Hypothalamus (tissue), 51 donors: ENCODE results near the gene BBC3.
A peak's percentile ranks its signal among the peaks of the same experiment; 100 is the strongest.

Experiments used
- DNase-seq, 51 donors: peaks; one replicate each; lab custom pipeline; 2025; lab: John Stamatoyannopoulos, UW

The BBC3 gene

DNA sequence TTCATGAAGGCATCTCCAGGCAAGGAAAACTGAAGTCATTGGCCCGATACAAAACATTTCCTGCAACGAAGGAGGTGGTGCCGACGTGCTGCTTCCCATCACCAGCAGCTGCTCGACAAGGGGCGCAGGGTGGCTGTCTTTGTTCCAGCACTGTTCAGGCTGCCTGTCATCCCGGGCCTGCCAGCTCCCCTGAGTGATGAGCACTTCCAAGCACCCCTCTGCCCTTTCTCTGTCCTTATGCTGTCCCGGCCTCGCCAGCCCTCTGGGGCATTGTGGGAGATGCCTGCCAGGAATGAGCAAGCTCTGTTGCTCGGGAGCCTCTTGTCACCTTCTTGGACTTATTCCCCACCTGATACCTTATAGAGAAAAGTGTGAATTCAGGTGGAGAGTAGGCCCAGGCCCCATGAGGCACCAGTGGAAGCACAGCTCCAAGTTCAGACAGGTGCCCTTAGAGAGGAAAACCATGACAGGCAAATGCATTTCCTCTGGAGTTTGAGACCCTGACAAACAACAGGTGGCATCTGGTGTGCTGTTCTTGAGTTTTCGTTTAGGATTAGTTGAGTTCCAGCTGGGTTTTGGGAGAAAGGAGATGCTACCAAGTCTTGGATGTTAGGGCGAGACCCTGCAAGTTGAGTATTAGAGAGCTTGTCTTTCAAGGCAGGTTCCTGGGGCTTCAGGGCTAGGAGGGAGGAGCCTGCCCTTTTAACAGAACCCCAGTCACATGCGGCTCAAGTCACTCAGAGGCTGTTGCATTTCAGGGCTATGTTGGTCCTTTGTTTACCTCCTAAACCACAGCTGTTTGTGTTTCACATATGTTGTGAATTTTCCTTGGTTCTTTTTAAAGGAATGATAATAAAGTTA, 21.4 kb downstream of the BBC3 start:
- DNase-seq = no peak

DNA sequence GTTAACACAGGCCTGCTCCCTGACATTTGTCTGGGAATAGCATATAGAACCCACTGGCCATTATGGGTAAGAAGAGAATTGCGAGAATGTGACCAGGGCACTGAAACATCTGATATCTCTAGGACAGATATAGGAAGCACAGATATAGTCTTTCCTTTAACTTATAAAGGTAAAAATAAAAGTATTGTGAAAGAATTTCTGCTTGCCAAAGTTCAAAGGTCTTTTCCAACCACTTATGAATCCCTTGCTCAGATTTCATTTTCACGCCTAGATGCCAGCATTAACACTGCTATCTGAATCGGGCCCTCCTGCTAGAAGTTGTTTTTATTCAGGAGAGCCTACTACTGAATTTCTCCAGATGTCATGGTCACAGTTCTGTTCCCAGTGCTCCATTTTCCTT, 27.7 kb downstream of the BBC3 start:
- DNase-seq = no peak

DNA sequence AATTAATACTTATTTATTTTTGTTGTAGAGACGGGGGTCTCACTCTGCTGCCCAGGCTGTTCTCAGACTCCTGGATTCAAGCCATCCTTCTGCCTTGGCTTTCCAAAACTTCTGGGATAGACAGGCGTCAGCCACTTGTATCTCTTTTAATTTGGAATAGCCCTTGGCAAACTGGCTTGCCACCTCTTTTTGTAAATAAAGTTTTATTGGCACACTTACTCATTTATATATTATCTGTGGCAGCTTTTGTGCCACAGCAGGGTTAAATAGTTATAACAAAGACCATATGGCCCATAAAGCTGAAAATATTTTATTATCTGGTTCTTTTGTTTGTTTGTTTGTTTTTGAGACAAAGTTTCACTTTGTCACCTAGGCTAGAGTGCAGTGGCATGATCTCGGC, 30.5 kb downstream of the BBC3 start:
- DNase-seq = no peak

DNA sequence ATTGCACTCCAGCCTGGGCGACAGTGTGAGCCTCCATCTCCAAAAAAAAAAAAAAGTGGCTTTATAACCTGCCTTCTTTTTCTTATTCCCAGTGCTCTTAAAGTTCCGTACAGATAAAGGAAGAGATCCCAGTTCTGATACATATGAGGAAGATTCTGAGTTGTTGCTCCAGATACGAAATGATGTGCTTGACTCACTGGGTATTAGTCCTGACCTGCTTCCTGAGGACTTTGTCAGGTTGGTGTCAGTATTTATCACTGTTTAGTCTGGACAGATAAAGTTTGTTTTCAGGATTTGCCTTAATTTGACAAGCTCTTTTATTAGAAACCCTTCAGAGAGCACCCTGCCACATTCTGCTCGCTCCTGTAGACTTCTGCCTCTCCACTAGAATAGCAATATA, 33.9 kb downstream of the BBC3 start:
- no peak for DNase-seq

DNA sequence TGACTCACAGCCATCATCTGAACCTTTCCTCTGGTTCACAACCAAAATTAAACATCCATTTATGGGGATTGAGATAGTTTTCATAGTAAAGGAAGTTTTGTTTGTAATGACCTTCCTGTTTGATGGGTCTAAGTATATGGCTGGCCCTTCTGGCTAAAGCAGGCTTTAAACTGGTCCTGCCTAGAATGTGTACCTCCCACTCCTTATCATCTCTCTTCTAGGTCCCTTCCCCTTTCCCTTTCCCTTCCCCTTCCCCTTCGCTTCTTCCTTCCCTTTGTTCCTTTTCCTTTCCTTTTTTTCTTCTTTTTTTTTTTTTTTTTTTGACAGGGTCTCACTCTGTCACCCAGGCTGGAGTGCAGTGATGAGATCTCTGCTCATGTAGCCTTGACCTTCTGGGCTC, 35.6 kb downstream of the BBC3 start:
- DNase-seq = no peak

DNA sequence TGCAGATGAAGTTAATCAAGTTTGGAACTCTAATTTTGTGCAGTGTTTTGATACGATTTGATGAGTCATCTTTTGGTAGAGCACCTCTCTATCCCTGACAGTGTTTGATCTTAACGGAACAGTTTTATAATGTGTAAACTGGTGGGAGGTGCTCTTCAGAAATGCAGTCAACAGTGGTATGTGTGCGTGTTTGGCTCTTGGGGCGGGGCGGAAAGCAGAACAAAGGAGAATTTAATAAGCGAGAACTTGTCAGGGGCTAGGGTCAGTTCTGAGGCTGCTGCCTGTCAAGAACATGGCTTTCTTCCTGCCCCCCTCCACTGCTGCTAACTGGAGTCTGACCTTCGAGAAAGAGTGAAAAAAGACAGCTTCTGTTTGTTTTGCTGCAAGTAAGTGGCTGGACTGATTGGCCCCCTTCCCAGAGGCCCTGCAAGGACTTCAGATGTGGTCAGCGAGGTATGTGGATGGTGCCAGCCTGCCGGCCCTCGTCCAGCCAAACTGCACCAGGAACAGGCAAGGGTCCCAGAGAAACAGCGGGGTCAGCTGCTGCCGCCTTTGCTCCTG, 40.8 kb downstream of the BBC3 start:
- DNase-seq = peak in 35 of 51 donors; percentile 7 to 72 (median 40)

DNA sequence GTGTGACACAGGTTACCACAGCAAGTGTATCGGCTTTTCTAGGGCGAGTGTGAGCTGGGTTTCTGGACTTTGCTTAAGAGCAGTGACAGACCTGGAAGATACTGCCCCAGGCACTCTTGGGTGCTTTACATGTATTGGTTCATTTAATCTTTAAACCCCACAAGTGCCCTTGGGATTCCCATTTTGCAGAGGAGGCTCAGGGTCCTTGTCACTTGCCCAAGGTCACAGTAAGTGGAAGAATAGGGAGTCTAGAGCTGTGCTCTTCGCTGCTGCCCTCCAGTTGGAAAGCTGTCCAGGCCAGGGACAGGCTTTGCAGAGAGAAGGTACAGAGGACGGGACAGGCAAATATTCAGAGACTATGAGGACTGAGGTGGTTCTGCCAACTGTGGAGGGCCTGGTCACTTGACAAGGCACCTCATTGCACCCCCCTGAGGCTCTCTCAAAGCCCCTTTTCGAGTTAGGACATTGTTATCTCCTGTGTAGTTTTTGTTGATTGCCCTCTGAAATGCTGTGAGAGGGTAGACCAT, 42.4 kb downstream of the BBC3 start:
- no peak for DNase-seq

DNA sequence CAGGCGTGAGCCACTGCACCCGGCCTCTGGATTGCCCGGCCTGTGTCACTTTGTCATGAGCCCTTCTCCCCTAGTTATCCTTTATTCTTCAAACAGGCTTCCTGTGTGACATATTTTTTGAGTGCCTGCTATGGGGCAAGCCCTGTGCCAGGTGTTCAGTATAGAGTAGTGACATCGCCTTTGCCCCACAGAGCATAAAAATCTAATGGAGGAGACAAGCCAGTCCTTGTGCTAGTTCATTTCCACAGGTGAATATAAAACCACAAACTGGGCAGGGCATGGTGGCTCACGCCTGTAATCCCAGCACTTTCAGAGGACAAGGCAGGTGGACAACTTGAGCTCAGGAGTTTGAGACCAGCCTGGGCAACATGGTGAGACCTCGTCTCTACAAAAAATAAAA, 43.2 kb downstream of the BBC3 start:
- DNase-seq = no peak

DNA sequence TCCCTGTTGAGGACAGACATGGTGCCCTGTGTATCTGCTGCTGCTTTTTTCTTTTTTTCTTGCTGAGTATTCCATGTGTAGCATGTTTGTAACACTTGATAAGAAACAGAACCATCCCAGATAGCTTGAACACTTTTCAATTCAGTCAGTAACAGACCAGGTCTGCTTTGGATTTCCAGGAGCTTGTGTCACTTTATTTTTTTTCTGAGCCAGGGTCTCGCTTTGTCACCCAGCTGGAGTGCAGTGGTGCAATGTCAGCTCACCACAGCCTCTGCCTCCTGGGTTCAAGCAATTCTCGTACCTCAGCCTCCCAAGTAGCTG, 43.7 kb downstream of the BBC3 start:
- DNase-seq = no peak

DNA sequence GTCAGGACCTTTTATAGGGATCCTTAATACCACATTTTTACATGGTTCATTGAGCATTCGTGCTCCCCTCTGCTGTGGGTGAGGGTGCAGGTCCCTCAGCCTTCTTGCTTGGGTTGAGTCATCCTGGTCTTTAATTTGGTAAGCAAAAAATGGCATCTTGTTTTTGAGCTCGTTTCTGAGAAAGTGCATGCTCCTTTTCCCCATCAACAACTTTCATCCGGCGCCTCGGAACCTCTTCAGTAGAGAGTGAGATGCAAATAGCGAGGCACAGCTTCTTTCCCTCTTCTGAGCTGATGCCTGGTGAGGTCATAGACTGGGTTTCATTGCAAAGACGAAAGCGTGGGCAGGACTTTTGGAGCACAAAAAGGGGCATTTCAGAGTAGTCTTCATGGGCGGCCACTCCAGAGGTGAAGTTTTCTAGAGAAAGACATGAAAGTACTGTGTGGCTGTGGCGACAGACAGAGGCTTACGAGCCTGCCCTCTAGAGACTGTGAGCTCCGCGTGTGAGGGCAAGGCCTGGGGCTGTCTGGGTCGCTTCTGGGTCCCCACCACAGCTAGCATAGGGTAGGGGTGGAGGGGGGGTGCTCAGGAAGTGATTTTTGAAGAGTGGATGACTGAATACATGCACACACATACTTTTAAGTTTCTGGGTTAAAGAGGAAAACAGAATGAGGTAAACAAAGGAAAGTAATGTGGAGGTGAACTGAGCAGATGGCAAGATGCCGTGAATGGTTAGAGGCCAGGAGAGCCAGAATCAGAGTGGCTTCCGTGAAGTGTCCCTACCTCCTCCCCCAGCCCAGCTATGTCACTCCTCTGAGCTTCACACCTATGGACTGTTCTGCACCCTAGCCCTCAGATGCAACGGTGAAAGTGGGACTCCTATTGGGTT, 44.3 kb downstream of the BBC3 start:
- DNase-seq = no peak

DNA sequence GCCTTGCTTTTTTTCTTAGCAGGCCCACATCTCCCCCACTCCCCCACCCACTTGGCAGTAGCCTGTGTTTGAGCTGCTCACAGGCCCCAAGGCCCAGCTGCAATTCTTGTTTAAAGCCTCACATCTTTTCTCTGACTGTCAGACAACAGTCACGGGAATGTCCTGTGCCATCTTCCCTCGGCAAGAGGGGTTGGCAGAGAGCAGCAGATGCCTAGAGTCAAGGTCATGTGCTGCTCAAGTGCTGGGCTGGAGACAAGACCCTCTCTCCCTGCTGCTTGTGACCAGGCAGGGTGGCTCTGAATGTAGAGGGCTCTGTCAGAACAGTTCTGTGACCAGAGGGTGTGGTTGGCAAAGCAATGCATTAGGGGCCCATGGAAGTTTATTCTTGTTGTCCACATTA, 47.4 kb downstream of the BBC3 start:
- peak in 10 of 51 donors; percentile 2 to 25 (median 6) for DNase-seq

DNA sequence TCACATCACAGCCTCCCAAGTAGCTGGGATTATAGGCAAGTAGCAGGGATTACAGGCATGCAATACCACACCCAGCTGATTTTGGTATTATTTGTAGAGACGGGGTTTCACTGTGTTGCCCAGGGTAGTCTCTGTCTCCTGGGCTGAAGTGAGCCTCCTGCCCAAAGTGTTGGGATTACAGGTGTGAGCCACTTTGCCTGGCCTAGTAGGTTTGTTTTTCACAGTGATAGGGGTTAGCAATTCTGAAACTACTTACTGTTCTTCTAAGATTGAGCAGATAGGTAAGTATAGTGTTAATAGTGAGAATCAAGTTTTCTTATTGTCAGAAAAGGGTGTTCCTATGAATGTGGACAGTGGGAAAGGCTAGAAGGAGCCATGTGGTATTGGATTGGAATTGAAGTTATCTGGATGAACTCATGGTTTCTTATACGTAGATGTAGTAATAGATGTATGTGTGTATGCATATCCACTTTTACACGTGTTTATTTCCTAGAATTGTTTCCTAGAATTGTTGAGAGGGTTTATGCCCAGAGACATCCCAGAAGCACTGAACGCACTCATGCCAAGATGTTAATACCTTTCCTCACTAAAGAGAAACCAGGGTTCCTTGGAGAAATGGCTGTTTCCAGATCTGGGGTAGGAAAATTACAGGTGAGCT, 51.2 kb downstream of the BBC3 start:
- no peak for DNase-seq

DNA sequence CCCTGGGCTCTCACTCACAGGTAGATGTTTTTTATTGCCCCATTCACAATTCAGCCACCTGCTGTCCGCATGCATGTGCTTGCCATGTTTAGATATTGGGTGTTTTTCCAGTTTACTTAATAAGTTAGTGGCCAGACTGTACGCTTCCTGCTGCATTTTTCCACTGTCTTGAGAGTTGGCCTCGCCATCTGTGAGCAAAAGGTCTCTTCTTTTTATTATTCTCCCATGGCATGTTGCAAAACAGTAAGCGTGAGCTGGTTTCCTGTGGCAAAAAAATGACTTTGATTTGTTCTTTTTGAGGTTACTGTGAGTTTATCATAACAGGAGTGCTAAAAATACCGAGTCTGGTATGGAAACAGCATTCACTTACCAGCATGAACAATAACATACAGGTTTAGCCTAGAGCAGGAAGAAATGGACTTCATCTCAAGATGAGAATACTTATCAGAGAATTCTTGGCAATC, 54.3 kb downstream of the BBC3 start:
- no peak for DNase-seq

DNA sequence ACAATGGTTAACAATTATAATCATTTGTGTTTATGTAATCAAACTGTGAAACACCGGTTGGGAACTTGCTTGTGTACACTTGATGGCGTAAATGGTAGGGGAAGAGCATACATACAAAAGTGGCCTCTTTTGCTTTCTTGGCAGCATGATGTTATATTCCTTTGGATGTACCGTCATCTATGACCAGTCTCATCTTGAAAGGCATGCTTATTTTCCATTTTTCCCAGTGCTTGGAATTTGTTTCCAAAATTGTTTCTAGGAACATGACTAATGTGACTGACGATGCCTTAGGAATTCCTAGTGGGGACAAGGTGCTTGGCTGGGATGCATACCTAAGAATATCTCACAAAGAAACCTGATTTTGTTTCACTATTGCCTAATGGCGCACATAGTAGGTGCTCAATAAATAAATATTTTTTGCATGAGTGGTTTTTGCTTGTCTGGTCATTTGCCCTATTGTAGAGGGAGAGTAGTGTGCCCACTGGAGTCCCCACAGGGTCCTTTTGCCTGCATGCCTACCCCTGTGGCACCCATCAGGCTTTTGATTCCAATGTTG, 54.9 kb downstream of the BBC3 start:
- no peak for DNase-seq

DNA sequence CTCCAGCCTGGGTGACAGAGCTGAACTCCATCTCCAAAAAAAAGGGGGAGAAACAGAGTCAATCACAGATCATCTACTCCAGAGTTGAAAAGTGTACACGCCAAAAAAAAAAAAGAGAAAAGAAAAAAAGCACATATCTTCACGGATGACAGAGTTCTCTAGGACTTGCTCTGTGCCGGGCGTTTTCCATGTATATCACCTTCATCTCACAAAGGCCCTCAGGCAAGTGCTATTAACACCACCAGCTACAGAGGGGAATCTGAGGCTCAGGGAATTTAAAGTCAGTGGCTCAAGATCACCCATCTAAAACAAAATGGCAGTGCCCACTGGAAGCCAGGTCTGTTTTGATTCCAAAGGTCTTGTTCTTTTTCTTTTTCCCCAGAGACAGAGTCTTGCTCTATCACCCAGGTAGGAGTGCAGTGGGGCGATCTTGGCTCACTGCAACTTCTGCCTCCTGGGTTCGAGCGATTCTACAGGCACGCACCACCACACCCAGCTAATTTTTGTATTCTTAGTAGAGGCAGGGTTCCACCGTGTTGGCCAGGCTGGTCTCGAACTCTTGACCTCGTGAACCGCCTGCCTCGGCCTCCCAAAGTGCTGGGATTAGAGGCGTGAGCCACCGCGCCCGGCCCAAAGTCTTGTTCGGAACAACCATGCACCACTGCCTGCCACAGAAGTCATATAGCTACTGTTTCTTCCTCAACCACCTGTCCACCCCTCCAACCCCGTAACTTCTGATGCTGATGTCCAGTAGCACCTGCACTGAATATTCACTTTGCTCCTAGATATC, 58.1 kb downstream of the BBC3 start:
- no peak for DNase-seq
